ENCODE results near the gene PEAR1. TPM values are rescaled to one million over a fixed set of nuclear protein-coding genes. Genes with fewer than 3 reads are reported as not detected.

The PEAR1 gene
- total RNA-seq, 1 experiment from 2014 or later, result 11.9 TPM

DNA sequence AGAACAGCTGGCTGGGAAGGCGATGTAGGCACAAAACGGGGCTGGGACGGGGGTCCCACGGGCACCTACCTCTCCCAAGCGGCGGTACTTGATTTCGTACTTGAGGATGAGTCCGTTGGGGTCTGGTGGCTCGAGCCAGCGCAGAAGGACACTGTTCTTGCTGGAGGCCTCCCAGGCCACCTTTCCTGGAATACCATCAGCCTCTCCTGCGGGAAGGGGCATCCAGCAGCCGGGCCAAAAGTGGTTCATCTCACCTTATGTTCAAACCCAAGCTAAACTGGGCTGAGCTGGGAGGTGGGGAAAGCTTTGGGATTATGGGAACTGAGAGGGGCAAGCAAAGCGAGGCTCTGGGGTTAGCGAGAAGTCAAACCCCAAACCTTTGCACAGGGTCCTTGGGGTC is 48.9 kb upstream of the PEAR1 start:
- Histone ChIP-seq H3K9me2 (replicated peaks; ENCODE audit: low read length) (no peaks in the 10 kb centered on the region), H3K4me2 (ENCODE audit: low read length) (no peak overlapping the region), H4K20me1 (ENCODE audit: low read length) (no peaks in the 10 kb centered on the region), H2AFZ (ENCODE audit: low read length) (no peak overlapping the region), H3K9ac (ENCODE audit: low read length) (no peak overlapping the region), H3F3A (ENCODE audit: low read length, unreplicated experiment) (no peaks in the 10 kb centered on the region), H3K79me2 (ENCODE audit: low read length) (no peaks in the 10 kb centered on the region), H3K4me1 (ENCODE audit: insufficient read depth, low read length) (no peaks in the 10 kb centered on the region), H3K27me3 (ENCODE audit: low read length) (no peaks in the 10 kb centered on the region), H3K4me3 (ENCODE audit: low read length) (no peak overlapping the region), H3K9me3 (ENCODE audit: low read length) (no peaks in the 10 kb centered on the region), H3K36me3 (ENCODE audit: low read depth, low read length) (no peaks in the 10 kb centered on the region), H3K27ac (ENCODE audit: low read length) (no peak overlapping the region)
- POLR2A ChIA-PET (ENCODE audit: unreplicated experiment), result no interaction called here
- TF ChIP-seq CTCF (conservative IDR thresholded peaks at IDR 0.05; ENCODE audit: low read depth, low read length), result no peak
- TF ChIP-seq EZH2phosphoT487 (IDR thresholded peaks at IDR 0.05; ENCODE audit: borderline replicate concordance, low read length), result no peak
- DNase-seq (no peak), ATAC-seq (no peak)
- intact Hi-C loops (cut with micrococcal nuclease), result no loop called here
- CTCF ChIA-PET, result no interaction called here
- no TSS peak for BruUV-seq (replicated peaks)

GRCh38 chr1:156845055-156845952 is 48.2 kb upstream of the PEAR1 start:
- no peaks in the 10 kb centered on the region for H4K20me1 ChIP-seq (ENCODE audit: low read length)
- H3K79me2 ChIP-seq (ENCODE audit: low read length), result no peaks in the 10 kb centered on the region
- no peak overlapping the region for H3K4me3 ChIP-seq (ENCODE audit: low read length)
- H3K9ac ChIP-seq (ENCODE audit: low read length), result no peak overlapping the region
- DNase-seq (no peak), ATAC-seq (no peak)
- no peak overlapping the region for H3K27ac ChIP-seq (ENCODE audit: low read length)
- H3K9me3 ChIP-seq (ENCODE audit: low read length), result no peaks in the 10 kb centered on the region
- CTCF ChIA-PET, result no interaction called here
- no peaks in the 10 kb centered on the region for H3F3A ChIP-seq (ENCODE audit: low read length, unreplicated experiment)
- no peaks in the 10 kb centered on the region for H3K9me2 ChIP-seq (replicated peaks; ENCODE audit: low read length)
- intact Hi-C loops (cut with micrococcal nuclease), result no loop called here
- no TSS peak for BruUV-seq (replicated peaks)
- no peaks in the 10 kb centered on the region for H3K36me3 ChIP-seq (ENCODE audit: low read depth, low read length)
- POLR2A ChIA-PET (ENCODE audit: unreplicated experiment), result no interaction called here
- no peaks in the 10 kb centered on the region for H3K4me1 ChIP-seq (ENCODE audit: insufficient read depth, low read length)
- TF ChIP-seq EZH2 (IDR thresholded peaks at IDR 0.05; ENCODE audit: low read length, unreplicated experiment) (no peak), EZH2phosphoT487 (IDR thresholded peaks at IDR 0.05; ENCODE audit: borderline replicate concordance, low read length) (no peak), CTCF (conservative IDR thresholded peaks at IDR 0.05; ENCODE audit: low read depth, low read length) (no peak)
- H2AFZ ChIP-seq (ENCODE audit: low read length), result no peak overlapping the region
- no peaks in the 10 kb centered on the region for H3K27me3 ChIP-seq (ENCODE audit: low read length)
- H3K4me2 ChIP-seq (ENCODE audit: low read length), result no peak overlapping the region

- Histone ChIP-seq H3K9me3 (ENCODE audit: low read length) (no peaks in the 10 kb centered on the region), H3K9ac (ENCODE audit: low read length) (no peak overlapping the region), H4K20me1 (ENCODE audit: low read length) (no peaks in the 10 kb centered on the region), H3K27me3 (ENCODE audit: low read length) (no peaks in the 10 kb centered on the region), H3K4me3 (ENCODE audit: low read length) (no peak overlapping the region), H3K79me2 (ENCODE audit: low read length) (no peaks in the 10 kb centered on the region), H2AFZ (ENCODE audit: low read length) (no peak overlapping the region), H3K9me2 (replicated peaks; ENCODE audit: low read length) (no peaks in the 10 kb centered on the region), H3K27ac (ENCODE audit: low read length) (no peak overlapping the region), H3K4me2 (ENCODE audit: low read length) (no peak overlapping the region), H3K4me1 (ENCODE audit: insufficient read depth, low read length) (no peaks in the 10 kb centered on the region), H3K36me3 (ENCODE audit: low read depth, low read length) (no peaks in the 10 kb centered on the region), H3F3A (ENCODE audit: low read length, unreplicated experiment) (no peaks in the 10 kb centered on the region)
- no TSS peak for BruUV-seq (replicated peaks)
- ChIA-PET CTCF (no interaction called here), POLR2A (ENCODE audit: unreplicated experiment) (no interaction called here)
- ATAC-seq (no peak), DNase-seq (no peak)
- intact Hi-C loops (cut with micrococcal nuclease), result no loop called here
- TF ChIP-seq CTCF (conservative IDR thresholded peaks at IDR 0.05; ENCODE audit: low read depth, low read length) (no peak), EZH2phosphoT487 (IDR thresholded peaks at IDR 0.05; ENCODE audit: borderline replicate concordance, low read length) (no peak)
These were observed 47.5 kb upstream of the PEAR1 start for GRCh38 chr1:156845953-156846545.
